H1 (cell line): ENCODE results near the gene DLL3. TPM values are rescaled to one million over a fixed set of nuclear protein-coding genes. Genes with fewer than 3 reads are reported as not detected.

ENCODE experiments used
- CHD1 ChIP-seq: IDR thresholded peaks from 2 replicates; pipeline ENCODE4 v1.6.1; 2012; ENCODE audit warnings: low read depth, low read length, improper control_type of control experiment
- NRF1 ChIP-seq: IDR thresholded peaks from 2 replicates; pipeline ENCODE4 v1.6.1; 2011; ENCODE audit warnings: mild to moderate bottlenecking, low read depth, low read length, improper control_type of control experiment
- RXRA ChIP-seq: IDR thresholded peaks from 2 replicates; pipeline ENCODE4 v1.6.1; 2011; ENCODE audit warnings: low read depth, mild to moderate bottlenecking, low read length, moderate library complexity; ENCODE audit not compliant: insufficient read depth
- SIRT6 ChIP-seq: IDR thresholded peaks from one replicate; pipeline ENCODE4 v1.7.1; 2012; ENCODE audit warnings: low read length, inconsistent platforms
- SP1 ChIP-seq: IDR thresholded peaks from 2 replicates; pipeline ENCODE4 v1.6.1; 2011; ENCODE audit warnings: low read depth, low read length
- SUZ12 ChIP-seq: fragments of 200-600 bp; sonication (generic); IDR thresholded peaks from 2 replicates; pipeline ENCODE4 v1.6.1; 2012; ENCODE audit warnings: mild to moderate bottlenecking, inconsistent platforms, low read length, moderate library complexity, mixed read lengths
- TBP ChIP-seq: IDR thresholded peaks from 2 replicates; pipeline ENCODE4 v1.6.1; 2011; ENCODE audit warnings: low read depth, low read length, improper control_type of control experiment
- TEAD4 ChIP-seq: IDR thresholded peaks from 2 replicates; pipeline ENCODE4 v1.6.1; 2012; ENCODE audit warnings: low read depth, low read length, inconsistent platforms, mixed read lengths
- polyA plus RNA-seq, 7 experiments: library from polyadenylated mRNA; depleted of rRNA in 3 of 7; stranded (reverse) in 5 of 7; unstranded in 2 of 7; fragments of >200 nt in 5 of 7; fragments of 200-250 nt in 2 of 7; gene quantifications; 1 replicate in 5 of 7; 2 replicates in 1 of 7; 4 replicates in 1 of 7; pipeline versions ENCODE4 v1.2.1 to v1.2.3, GENCODE V29; 2011 to 2013; ENCODE audit warnings: missing spikeins in 2 of 7, mixed read lengths in 2 of 7
- total RNA-seq: library from RNA; stranded (reverse); fragmentation: NEBNext Ultra II Directional; extraction: Animal tissue kit (Norgen Biotek cat#: 25700); gene quantifications from 2 replicates; pipeline ENCODE4 v1.2.1, GENCODE V29; 2021

The DLL3 gene
- total and polyA plus RNA-seq, 2 of the 8 experiments (the other 6 are each of a cell fraction or from before 2014, with no cell fraction given): 12.2 to 13.8 TPM

DNA sequence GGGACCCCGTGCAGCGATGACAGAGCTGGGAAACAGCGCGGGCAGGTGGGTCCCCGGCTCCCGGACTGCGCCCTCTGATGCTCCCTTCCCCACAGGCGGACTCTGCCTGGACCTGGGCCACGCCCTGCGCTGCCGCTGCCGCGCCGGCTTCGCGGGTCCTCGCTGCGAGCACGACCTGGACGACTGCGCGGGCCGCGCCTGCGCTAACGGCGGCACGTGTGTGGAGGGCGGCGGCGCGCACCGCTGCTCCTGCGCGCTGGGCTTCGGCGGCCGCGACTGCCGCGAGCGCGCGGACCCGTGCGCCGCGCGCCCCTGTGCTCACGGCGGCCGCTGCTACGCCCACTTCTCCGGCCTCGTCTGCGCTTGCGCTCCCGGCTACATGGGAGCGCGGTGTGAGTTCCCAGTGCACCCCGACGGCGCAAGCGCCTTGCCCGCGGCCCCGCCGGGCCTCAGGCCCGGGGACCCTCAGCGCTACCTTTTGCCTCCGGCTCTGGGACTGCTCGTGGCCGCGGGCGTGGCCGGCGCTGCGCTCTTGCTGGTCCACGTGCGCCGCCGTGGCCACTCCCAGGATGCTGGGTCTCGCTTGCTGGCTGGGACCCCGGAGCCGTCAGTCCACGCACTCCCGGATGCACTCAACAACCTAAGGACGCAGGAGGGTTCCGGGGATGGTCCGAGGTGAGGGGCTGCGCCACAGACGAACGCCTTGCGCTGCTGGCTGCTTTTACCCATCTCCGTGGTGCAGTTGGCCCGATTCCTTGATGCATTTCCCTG, 8.4 kb downstream of the DLL3 start (continued):
- peak; percentile 41 for TF ChIP-seq NRF1
- peak; percentile 54; the same call in 1 of the 2 replicates for TF ChIP-seq SUZ12
- no peak for TF ChIP-seq SIRT6
- no peak for TF ChIP-seq TBP
- peak; percentile 37; the same call in 1 of the 2 replicates for TF ChIP-seq TEAD4
- TF ChIP-seq CHD1: no peak
- no peak for TF ChIP-seq SP1
- TF ChIP-seq RXRA: no peak
